NCI-H774 (cell line): ENCODE measurements around the gene CCDC88B.

Experiments used
- DNase-seq: peaks from one replicate; lab custom pipeline; 2025; lab: John Stamatoyannopoulos, UW

Gene CCDC88B

DNA sequence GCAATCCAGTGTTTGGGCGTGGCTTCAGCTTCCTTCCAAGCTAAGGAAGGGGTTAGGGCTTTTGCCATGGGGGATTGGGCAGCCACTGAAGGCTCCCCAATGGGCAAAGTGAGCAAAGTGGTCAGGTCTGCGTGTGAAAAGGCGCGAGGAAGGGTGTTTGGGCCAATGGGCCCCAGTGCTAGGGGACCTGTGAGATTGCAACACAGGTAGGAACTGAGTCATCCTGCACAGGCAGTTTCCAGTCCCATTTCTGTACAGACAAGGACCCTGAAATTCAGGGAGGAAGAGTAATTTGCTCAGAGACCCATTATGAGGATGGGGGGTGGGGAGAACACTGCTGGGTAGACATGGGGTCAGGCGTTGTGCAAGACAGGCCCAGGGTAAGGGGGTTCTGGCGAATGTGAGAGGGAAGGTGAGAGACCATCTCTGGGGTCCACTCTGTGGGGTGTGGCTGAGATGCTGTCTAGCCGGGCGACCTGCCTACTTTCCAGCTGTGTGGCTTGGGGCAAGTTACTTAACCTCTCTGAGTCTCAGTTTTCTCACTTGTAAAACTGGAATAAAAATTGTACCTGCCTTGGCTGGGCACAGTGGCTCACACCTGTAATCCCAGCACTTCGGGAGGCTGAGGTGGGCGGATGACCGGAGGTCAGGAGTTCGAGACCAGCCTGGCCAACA is 7.3 kb downstream of the CCDC88B start:
- no peak for DNase-seq

- DNase-seq = no peak
These were observed 8.5 kb downstream of the CCDC88B start for GRCh38 chr11:64348383-64349024.

DNA sequence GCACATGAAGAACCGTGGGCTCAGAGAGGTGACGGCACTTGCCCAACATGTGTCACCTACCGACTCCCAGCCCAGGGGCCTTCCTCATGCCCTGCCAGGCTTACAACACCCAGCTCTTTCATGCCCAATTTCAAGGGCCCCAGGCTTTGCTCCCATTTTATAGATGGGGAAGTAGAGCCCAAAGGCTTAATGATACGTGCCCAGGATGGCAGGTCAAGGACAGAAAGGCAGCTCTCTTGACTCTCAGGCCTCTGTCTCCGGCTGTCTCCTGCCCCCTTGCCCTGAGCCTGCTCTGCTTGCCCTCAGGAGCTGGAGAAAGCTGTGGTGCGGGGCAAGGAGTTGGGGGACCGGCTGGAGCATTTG is 9.0 kb downstream of the CCDC88B start:
- no peak for DNase-seq

GRCh38 chr11:64349404-64349803 is 9.4 kb downstream of the CCDC88B start:
- no peak for DNase-seq

- no peak for DNase-seq
These were observed 11.2 kb downstream of the CCDC88B start for GRCh38 chr11:64351136-64351631.

- DNase-seq = peak; percentile 32
These were observed 12.3 kb downstream of the CCDC88B start for GRCh38 chr11:64352099-64352994.

DNA sequence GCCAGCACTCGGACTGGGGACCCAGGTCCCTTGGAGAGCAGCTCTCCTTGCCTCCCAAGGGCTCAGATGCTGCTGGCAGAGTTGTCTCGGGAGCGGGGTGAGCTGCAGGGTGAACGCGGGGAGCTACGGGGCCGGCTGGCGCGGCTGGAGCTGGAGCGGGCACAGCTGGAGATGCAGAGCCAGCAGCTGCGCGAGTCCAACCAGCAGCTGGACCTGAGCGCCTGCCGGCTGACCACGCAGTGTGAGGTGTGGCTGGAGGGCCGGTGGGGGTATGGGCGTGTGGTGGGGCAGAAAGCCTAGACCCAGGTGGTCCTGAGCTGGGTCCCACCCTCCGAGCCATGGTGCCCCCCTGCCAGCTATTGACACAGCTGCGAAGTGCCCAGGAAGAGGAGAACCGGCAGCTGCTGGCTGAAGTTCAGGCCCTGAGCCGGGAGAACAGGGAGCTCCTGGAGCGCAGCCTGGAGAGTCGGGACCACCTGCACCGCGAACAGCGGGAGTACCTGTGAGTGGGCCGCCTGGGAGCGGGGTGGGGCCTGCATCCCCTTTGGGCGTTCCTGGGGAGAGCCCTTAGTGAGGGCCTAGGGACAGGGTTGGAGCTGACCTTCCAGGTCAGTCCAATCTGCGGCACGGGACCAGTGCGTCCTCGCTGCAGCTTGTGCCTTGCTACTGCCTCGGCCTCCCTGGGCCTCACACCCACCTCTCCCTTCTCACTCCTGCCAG is 13.2 kb downstream of the CCDC88B start:
- peak; percentile 66 for DNase-seq

DNA sequence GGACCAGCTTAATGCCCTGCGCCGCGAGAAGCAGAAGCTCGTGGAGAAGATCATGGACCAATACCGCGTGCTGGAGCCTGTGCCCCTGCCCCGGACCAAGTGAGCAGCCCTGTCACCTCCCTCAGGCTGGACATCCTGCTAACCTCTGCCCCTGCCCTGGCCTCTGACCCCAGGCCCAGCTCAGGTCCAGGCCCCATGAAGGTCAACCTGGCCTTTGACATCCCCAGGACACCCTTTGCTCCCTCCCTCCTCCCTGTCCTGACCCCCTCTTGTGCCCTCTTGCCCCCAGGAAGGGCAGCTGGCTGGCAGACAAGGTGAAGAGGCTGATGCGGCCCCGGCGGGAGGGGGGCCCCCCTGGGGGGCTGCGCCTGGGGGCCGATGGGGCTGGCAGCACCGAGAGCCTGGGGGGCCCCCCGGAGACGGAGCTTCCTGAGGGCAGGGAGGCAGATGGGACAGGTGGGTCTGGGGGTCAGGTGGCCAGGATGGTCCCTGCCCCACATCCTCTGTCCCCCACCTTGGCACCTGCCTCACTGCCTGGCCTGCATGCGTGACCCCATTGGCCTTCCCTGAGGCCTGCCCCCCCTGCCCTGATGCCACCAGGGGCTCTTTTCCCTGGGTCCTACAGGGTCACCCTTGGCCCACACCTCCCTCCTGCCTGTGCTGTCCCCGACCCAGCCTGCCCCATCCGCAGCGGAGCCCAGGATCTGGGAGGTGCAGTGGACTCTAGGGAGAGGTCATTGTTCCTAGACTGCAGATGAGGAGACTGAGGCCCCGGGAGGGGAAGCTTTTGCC is 13.9 kb downstream of the CCDC88B start:
- no peak for DNase-seq

GRCh38 chr11:64355078-64355940 is 15.3 kb downstream of the CCDC88B start:
- peak; percentile 72 for DNase-seq

- DNase-seq = peak; percentile 26
These were observed 16.8 kb downstream of the CCDC88B start for GRCh38 chr11:64356498-64357411.

- no peak for DNase-seq
These were observed 17.4 kb downstream of the CCDC88B start for GRCh38 chr11:64357446-64357845.

GRCh38 chr11:64357904-64358535 is 18.0 kb downstream of the CCDC88B start:
- DNase-seq = no peak

GRCh38 chr11:64358536-64358906 is 18.5 kb downstream of the CCDC88B start:
- no peak for DNase-seq

GRCh38 chr11:64358907-64359711 is 19.1 kb downstream of the CCDC88B start, which contains the start of gene RPS6KA4:
Gene RPS6KA4, plus strand, starts transcription at chr11:64359162. Its CDS starts 74 bp downstream, at chr11:64359236.
- peak; percentile 58 for DNase-seq

DNA sequence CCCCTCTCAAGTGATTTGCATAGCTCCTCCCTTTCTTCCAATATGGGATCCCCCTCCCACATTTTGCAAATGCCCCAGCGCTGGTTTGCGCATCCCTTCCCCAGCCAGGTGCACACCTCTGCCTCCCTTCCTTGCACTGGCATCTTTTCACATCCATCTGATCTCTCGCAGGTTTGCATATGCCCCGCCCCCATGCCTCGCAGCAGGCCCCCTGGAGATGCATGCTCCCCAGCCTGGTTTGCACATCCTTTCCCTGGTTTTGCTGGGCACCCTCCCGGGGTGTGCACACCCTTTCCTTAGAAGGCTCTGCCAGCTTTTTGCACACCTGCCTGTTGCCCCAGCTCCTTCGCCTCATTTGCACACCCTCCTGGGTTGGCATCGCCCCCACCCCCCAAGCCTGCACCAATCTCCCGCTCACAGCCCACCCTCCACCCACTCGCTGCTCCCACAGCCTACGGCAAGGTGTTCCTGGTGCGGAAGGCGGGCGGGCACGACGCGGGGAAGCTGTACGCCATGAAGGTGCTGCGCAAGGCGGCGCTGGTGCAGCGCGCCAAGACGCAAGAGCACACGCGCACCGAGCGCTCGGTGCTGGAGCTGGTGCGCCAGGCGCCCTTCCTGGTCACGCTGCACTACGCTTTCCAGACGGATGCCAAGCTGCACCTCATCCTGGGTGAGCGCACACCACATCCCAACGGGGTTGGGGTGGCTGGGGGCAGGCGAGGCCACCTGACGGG is 19.9 kb downstream of the CCDC88B start:
- no peak for DNase-seq

- no peak for DNase-seq
These were observed 20.5 kb downstream of the CCDC88B start for GRCh38 chr11:64360448-64360921.

DNA sequence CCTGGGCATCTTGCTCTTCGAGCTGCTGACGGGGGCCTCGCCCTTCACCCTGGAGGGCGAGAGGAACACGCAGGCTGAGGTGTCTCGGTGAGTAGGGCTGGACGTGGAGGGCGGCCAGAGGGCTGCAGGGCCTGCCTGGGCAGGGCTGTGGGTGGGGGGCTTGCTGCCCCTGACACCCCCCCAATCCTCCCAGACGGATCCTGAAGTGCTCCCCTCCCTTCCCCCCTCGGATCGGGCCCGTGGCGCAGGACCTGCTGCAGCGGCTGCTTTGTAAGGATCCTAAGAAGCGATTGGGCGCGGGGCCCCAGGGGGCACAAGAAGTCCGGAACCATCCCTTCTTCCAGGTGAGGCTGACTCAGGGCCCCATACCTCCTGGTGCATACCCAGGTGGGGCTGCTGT is 21.7 kb downstream of the CCDC88B start:
- DNase-seq = no peak
